ENCODE data around the gene TRIO. TPM values are rescaled to one million over a fixed set of nuclear protein-coding genes. Genes with fewer than 3 reads are reported as not detected.

Gene TRIO
- polyA plus RNA-seq, 1 of the 3 experiments (the other 2 are of a cell fraction), result 229 TPM

- no peak overlapping the region for H3K4me3 ChIP-seq (ENCODE audit: low read depth in 2 of 2, low read length in 1 of 2)
- no peaks in the 10 kb centered on the region for H3K9me3 ChIP-seq
- CTCF ChIA-PET, result no interaction called here
- TF ChIP-seq SMC3 (IDR thresholded peaks at IDR 0.05; ENCODE audit: low read depth, low read length) (no peak), FOXJ3 (CRISPR knock-in tag; IDR thresholded peaks at IDR 0.05) (no peak), IRF3 (IDR thresholded peaks at IDR 0.05; ENCODE audit: low read depth, low read length) (no peak), SIN3A (IDR thresholded peaks at IDR 0.05; ENCODE audit: borderline replicate concordance, low read depth, low read length) (no peak), ELF1 (IDR thresholded peaks at IDR 0.05) (no peak), NRF1 (IDR thresholded peaks at IDR 0.05; ENCODE audit: low read depth, low read length) (no peak), USF1 (IDR thresholded peaks at IDR 0.05; ENCODE audit: borderline replicate concordance, low read depth) (no peak)
- DNase-seq, result no peak
- H3K27me3 ChIP-seq (ENCODE audit: insufficient read depth), result no peaks in the 10 kb centered on the region; the same call in 1 of the 2 replicates
- H2AFZ ChIP-seq (ENCODE audit: low read depth), result no peak overlapping the region
- no peaks in the 10 kb centered on the region for H3K4me1 ChIP-seq (ENCODE audit: control insufficient read depth in 1 of 2, insufficient read depth in 2 of 2, low read depth in 1 of 2, low read length in 1 of 2)
- H3K9ac ChIP-seq, result no peak overlapping the region
- no peaks in the 10 kb centered on the region for H4K20me1 ChIP-seq (ENCODE audit: insufficient read depth)
- POLR2A ChIA-PET, result no interaction called here
- no peak overlapping the region for H3K4me2 ChIP-seq
- no peaks in the 10 kb centered on the region for H3K9me2 ChIP-seq
- H3K27ac ChIP-seq (ENCODE audit: low read depth in 2 of 2, low read length in 1 of 2), result no peak overlapping the region
- H3K36me3 ChIP-seq (replicated peaks in 1 of 2; ENCODE audit: control insufficient read depth in 1 of 2, insufficient read depth in 2 of 2, low read length in 1 of 2), result no peaks in the 10 kb centered on the region
- H3F3A ChIP-seq (replicated peaks; ENCODE audit: insufficient read depth), result no peaks in the 10 kb centered on the region
- 63% methylated on average over 8 of the region's 8 CpGs for WGBS (ENCODE audit: low lambda C conversion rate)
- H3K79me2 ChIP-seq (ENCODE audit: insufficient read depth), result no peaks in the 10 kb centered on the region
Measured at GRCh38 chr5:14557791-14558415, 414.8 kb downstream of the TRIO start.

Other genes starting within 250 kb of the TRIO start
- 0.74 and 1.0 TPM in 2 replicates for gene DNAH5, start 198.7 kb upstream of the TRIO start, polyA plus RNA-seq (2012; rRNA removed)